HG02678 (cell line): ENCODE results near the gene CDC16.
"Not testable (repeated sequence)": the region's sequence is repeated elsewhere in the genome, so short reads cannot be mapped to it uniquely, and the experiment has no call there.

Source experiments
- ATAC-seq: cut with Tn5 transposase; IDR thresholded peaks from one replicate; pipeline ENCODE4 v1.9.1; 2021; ENCODE audit warnings: mild to moderate bottlenecking, moderate library complexity; ENCODE audit not compliant: unreplicated experiment

The CDC16 gene, protein sequence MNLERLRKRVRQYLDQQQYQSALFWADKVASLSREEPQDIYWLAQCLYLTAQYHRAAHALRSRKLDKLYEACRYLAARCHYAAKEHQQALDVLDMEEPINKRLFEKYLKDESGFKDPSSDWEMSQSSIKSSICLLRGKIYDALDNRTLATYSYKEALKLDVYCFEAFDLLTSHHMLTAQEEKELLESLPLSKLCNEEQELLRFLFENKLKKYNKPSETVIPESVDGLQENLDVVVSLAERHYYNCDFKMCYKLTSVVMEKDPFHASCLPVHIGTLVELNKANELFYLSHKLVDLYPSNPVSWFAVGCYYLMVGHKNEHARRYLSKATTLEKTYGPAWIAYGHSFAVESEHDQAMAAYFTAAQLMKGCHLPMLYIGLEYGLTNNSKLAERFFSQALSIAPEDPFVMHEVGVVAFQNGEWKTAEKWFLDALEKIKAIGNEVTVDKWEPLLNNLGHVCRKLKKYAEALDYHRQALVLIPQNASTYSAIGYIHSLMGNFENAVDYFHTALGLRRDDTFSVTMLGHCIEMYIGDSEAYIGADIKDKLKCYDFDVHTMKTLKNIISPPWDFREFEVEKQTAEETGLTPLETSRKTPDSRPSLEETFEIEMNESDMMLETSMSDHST

DNA sequence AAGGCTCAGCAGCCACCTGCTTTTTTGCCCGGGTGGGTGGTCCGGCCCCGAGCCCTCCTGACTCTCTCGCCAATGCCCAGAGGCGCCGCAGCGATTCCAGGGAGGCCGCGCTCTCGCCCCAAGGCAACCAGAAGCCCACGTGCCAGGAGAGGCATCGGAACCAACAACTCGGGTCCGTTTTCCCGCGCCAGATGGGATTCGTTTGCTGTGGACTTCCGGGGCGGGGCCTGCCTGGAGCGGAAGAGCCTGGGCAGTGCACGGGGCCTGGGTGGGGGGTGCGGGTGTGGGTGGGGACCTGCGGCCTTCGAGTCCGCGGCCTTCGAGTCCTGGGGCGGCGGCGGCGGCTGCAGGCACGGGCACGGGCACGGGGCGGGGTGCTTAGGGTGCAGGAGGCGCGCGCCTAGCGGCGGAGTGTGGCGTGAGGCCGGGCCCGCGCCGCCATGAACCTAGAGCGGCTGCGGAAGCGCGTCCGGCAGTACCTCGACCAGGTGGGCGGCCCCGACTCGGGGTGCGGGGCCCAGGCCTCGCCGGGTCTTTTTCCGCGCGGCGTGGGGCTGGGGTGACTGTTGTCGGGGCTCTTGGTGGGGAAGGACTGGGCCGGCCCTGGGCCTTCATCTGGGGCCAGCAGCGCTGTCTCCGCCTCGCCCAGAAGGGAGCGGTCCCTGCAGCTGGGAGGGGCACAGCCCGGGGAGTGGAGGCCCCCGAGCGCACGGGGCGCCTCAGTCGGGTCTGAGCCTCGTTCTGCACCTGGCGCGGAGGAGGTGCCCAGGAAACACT, at the start of gene CDC16:
TSS of gene CDC16 (plus strand) at position 253 of the 777 bp plus-strand sequence. CDS start at position 441, 188 bp downstream.
- ATAC-seq = peak; percentile 88

DNA sequence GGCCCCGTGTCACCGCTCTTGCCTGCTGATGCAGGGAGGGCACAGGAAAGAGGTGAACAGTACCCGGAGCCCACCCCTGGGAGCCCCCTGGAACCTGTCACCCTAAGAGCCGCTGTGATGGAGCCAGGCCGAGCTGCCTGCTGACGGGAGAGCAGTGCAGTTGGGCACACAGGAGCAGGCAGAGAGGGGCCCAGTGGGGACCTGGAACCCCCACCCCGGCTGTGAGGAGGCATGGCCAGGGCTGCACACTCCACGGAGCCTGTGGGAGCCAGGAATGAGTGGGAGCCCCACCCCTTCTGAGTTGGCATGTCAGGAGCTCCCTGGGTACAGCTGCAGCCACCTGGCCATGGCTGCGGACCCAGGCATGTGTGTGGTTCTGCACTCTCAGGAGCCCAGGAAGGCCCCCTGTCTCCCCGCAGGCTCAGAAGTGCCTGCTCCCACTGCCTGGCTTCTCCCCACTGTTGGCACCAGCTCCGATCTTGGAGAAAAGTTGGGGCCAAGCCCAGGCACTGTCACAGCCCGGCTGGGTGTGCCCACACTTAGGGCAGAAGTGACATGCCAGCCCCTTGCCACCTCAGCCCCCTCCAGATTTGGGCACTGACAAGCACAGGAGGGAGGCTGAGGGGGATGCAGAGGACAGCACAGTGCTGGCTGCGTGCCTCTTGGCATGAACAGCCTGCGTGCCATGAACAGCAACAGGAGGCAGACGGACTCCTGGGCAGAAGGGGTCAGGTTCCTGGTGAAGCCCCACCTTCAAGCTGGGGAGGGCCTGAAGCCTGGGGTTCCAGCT, 49.3 kb upstream of the CDC16 start:
- ATAC-seq = no peak

DNA sequence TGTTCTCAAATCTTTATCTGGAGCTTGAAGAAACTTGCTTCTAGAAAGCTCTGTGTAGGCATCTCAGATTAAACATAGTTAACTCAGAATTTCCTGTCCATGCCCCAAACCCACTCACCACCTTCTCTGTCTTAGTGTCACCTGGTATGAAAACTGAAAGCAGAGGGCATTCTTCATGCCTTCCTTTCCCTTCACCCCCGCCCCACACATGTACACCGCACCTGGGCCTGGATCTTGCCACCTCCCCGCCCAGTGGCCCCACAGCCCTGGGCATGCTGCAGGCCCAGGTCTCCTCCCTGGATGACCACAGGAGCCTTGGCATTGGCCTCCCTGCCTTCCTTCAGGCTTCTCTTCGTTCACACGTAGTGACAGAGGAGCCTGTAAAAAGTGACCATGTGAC, 39.8 kb upstream of the CDC16 start:
- ATAC-seq = no peak

DNA sequence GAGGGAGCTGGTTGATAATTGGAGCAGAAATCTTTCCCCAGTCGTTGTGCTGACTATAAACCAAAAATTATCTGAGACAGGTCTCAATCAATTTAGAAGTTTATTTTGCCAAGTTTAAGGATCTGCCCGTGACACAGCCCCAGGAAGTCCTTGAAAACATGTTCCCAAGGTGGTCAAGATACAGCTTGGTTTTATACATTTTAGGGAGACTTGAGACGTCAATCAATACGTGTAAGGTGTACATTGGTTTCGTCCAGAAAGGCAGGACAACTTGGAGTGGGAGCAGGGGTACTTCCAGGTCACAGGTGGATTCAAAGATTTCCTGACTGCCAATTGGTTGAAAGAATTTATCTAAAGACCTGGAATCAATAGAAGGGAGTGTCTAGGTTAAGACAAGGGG, 38.1 kb upstream of the CDC16 start:
- no peak for ATAC-seq

DNA sequence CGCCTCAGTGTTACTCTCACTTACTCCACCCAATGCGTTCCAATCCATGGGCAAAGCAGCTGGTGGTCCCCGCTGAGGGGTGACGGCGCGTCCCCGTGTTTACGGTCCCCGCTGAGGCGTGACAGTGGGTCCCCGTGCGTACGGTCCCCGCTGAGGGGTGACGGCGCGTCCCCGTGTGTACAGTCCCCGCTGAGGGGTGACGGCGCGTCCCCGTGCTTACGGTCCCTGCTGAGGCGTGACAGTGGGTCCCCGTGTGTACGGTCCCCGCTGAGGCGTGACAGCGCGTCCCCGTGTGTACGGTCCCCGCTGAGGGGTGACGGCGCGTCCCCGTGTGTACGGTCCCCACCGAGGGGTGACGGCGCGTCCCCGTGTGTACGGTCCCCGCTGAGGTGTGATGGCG, 36.1 kb upstream of the CDC16 start:
- no peak for ATAC-seq

DNA sequence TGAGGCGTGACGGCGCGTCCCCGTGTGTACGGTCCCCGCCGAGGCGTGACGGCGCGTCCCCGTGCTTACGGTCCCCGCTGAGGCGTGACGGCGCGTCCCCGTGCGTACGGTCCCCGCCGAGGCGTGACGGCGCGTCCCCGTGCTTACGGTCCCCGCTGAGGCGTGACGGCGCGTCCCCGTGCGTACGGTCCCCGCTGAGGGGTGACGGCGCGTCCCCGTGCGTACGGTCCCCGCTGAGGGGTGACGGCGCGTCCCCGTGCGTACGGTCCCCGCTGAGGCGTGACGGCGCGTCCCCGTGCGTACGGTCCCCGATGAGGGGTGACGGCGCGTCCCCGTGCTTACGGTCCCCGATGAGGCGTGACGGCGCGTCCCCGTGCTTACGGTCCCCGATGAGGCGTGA, 35.2 kb upstream of the CDC16 start:
- not testable (repeated sequence) for ATAC-seq

DNA sequence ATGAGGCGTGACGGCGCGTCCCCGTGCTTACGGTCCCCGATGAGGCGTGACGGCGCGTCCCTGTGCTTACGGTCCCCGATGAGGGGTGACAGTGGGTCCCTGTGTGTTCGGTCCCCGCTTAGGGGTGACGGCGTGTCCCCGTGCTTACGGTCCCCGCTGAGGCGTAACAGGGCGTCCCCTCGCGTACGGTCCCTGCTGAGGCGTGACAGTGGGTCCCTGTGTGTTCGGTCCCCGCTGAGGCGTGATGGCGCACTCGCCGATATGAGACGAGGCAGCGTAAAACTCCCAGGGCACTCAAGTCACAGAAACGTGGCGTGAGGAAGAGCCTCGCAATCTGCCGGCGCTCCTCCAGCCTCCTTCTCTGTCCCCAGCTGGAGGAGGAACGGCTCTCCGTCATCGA, 34.7 kb upstream of the CDC16 start:
- no peak for ATAC-seq

DNA sequence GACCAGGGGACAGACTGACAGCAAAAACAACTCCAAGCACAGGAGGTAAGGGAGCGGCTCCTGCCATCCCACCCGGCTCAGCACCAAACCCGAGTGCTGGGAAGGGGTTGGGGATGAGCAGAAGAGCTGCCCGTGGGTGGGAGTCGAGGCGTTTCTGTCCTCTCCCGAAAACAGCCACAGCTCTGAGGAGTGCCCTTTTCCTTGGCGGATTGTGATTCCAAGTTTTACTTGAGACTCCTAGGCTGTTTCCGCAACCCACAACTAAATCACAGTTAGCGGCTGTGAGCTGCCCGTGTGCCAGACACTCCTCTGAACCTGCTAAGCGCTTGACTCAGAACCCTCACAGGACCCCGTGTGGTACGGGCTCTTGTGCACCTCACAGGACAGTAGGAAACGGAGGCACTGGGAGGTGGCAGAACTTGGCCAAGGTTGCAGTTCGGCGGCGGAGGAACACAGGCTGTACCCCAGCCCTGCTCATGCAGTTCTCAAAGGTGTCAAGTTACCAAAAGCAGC, 34.2 kb upstream of the CDC16 start:
- ATAC-seq = no peak

DNA sequence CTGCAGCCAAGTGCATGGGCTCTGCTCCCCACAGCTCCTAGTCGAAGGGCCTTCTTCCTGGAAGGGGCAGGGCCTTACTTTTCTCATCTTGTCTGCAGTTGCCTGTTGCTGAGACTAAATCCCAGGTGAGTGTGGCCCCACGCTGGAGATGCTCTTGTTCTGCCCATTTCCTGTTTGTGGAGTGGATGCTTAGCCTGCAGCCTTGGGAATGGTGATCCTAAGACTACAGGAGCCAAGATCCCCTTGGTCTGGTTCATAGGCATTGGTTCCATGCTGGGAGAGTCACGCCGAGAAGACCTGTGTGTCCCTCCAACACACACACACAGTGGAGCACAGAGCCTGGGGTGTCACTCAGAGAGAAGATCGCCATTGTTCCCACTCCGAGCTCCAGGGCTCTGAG, 32.1 kb upstream of the CDC16 start:
- no peak for ATAC-seq

DNA sequence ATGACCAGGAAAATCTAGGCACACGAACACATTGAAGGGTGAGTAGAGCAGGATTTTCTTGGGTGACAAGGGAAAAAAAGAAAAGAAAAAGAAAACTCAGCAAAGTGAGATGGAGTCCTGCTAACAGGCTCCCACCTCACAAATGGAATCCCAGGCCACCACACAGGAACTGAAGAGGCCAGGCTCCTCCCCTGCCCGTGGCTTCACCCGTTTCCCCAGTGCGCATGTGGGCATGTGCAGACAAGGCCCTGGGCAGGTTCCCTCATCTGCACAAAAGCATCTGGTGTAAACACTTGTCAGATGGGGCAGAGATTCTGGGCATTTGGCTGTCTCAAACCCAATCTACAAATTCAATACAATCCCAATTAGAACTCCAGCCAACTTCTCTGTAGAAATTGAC, 31.2 kb upstream of the CDC16 start:
- ATAC-seq = no peak

DNA sequence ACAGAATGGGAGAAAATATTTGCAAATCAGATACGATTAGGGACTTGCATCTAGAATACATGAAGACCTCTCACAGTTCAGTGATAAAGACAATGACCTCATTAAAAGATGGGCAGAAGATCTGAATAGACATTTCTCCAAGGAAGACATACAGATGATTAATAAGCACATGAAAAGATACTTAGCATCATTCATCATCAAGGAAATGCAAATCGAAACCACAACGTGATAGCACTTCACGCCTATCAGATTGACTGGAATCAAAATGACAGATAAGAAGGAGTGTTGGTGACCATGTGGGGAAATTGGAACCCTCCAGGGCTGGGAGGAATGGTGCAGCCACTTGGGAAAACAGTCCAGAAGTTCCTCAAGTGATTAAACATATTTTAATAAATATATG, 29.8 kb upstream of the CDC16 start:
- ATAC-seq = no peak

DNA sequence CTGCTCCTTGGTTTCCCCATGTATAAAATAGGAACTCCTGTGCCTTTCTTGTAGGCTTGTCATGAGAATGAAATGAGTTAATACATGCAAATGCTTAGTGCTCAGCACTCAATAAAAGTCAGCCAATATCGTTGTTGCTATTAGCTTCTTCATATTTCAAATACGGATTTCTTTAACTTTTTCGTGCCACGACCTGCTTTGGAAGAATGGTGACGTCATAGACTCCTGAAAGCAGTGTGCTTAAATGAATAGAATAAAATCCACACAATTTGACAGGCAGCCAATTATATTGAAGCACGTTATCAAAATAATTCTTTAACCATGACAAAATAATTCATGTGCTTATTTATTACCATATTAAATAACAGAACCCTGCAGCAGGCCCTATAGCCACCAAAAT, 26.6 kb upstream of the CDC16 start:
- ATAC-seq = no peak

DNA sequence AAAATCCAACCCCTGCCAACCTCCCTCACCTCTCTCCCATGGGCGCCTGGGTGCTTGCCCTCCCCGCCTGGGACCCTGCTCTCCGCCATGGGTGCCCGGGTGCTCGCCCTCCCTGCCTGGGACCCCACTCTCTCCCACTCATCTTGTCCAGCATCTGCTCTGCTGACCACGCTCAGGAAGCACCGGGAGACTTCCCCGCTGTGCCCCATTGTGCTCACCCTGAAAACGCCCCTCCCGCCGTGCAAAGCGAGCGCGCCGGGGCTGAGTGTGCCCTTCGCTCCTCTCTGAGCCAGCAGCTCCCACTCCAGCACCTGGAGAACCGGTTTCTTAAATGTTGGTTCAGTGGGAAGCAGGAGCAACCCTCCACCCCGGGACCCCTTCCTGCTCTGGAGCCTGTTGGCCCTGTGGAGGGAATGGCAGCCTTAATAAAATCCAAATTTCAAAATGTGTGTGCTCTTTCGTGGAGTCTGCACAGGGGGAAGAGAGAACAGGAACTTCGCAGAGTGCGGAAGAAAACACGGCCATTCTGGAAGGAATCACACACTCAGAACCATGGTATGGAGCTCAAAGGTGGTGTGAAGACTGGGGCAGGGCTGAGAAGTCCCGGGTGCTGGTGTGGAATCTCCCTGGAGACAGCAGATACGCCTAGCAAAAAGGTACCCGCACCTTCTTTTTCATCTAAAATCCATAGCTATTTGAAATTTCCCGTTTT, 23.1 kb upstream of the CDC16 start:
- ATAC-seq = no peak

DNA sequence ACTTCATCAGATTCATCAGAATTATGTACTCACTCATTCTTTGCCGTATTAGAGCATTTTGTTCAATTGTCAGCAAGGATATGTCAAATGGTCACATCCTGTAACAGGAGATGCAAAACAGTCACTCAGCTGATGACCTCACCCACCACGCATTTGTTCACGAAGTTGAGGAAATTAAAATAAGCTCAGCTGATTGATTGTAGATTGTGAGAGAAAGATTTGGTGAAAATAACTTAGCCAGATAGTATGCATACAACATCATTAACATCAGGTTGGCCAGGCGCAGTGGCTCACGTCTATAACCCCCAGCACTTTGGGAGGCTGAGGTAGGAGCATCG, 22.6 kb upstream of the CDC16 start:
- ATAC-seq = no peak

DNA sequence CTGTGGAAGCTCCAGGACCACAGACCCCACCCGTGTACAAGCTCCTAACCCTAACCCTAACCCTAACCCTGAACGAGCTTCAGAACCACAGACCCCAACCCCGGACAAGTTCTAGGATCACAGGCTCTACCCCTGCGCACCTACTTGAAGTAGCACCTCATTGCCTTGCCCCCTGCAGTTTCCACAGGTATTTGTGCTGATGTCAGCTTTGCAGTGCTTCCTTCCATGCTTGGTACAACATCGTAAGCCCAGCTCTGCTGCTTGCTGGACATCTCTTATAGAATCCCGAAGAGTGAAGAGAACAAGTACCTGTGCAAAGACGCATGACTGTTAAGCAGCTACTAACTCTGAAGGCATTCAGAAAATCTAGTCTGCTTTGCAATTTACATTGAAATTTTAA, 20.7 kb upstream of the CDC16 start:
- no peak for ATAC-seq

DNA sequence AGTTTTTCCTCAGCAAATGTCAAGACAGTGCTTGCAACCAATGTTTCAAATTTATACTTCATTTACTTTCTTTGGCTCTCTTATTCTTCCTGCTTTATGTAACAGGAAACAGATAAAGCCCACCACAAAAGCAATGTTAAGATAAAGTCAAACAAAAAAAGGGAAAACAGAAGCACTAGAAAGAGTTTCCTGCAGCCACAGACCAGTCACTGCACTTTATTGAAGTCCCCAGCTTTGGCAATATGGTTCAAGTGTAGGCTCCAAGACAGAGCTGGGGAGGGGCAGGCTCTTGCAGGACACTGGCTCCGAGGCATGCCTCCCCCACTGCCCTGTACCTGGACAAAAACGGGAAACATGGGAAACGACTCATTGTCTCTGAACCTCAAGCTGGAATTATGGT, 15.3 kb upstream of the CDC16 start:
- no peak for ATAC-seq

DNA sequence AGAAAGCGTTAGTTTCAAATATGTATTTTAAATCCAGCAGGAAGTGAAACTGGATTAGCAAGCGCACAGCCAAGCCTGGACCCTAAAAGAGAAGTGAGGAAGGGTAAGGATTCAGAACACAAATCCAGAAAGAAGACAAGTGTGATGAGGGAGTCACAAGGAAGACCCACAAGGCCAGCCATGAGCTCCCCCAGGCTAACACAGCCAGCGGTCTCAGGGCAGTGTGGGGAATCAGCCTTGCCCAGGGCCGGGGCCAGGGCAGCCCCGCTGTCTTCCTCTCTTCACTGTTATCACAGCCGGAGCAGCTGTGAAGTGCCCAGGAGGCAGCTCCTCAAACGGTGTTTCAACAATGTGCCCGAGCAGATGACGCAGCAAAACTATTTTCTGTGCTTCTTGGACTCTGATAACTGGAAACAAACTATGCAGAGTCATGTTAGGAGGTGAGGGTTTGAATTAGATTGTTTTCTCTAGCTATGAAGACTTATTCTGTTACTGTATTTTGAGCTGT, 12.2 kb upstream of the CDC16 start:
- no peak for ATAC-seq

DNA sequence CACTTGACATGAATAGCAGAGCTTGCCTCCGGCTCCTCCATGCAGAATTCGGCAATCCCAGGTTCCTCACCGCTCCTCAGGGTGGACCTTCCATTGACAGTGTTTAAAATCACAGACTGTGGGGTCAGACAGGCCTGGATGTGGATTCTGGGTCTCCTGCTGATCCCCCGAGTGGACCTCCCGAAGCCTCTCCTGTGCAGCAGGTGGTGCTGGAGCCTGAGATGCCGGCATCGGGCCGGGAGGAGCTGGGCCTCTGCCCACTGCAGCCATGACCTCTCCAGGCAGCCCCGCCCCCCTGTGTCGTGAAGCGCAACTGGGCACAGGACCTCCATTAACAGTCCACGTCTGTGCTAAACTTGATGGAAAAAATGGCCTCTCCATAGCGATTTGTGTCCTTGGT, 10.5 kb upstream of the CDC16 start:
- ATAC-seq = no peak

DNA sequence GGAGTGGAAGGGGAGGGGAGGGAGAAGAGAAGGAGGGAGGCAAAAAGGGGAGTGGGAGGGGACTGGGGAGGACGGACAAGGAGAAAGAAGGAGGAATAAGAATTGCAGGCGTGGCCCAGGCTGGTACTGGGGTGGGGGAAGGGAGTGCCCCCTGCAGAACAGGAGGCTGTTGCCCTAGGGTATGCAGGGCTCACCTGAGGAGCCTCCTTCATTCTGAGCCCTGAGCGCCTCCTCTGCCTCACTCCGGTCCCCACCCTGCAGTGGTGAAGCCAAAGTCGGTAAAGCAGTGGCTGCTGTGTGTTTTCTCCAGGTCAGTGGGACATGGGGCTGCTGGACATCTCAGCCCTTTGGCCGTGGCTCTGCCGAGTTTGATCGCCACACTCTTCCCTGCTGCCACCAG, 9.1 kb upstream of the CDC16 start:
- no peak for ATAC-seq

DNA sequence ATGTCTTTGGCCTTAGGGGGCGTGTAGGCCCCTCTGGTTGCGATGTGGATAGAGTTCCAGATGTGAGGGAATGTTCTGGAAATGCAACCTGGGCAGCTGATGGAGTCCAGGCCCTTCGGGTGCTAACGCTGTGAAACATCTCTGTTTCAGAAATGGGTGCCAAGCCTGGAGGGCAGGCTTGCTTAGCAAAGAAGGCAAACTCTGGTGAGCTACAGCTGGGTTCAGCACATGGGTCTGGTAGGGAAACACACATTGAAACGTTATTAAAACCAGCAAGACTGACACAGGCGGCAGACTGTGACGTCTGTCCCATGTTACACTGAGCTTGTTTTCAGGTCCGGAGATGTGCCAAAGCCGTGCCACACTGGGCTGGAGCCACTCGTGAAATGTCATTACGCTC, 8.6 kb upstream of the CDC16 start:
- ATAC-seq = no peak
